OCI-LY1 (cell line): Measurements from ENCODE around the gene MDM1.

Source experiments
- H2AFZ ChIP-seq: fragments of 200-600 bp; sonication (generic), shearing (Covaris generic); 2 replicates; pipeline ENCODE4 v1.6.0; 2014; ENCODE audit warnings: antibody characterized with exemption, mild to moderate bottlenecking, low read length
- H3F3A ChIP-seq: fragments of 200-600 bp; sonication (generic), shearing (Covaris generic); 2 replicates; pipeline ENCODE4 v1.6.0; 2014; ENCODE audit warnings: mild to moderate bottlenecking, antibody characterized with exemption, low read length, moderate library complexity; ENCODE audit not compliant: insufficient read depth
- H3K27ac ChIP-seq: fragments of 200-600 bp; sonication (generic); 2 replicates; pipeline ENCODE4 v1.5.1; 2014; ENCODE audit warnings: low read length, mixed run types, mild to moderate bottlenecking, low read depth; ENCODE audit not compliant: poor library complexity, severe bottlenecking
- H3K27me3 ChIP-seq: fragments of 200-600 bp; sonication (generic); 2 replicates; pipeline ENCODE4 v1.6.0; 2014; ENCODE audit warnings: antibody characterized with exemption, mild to moderate bottlenecking, low read length, moderate library complexity; ENCODE audit not compliant: insufficient read depth
- H3K36me3 ChIP-seq: fragments of 200-600 bp; sonication (generic); 2 replicates; pipeline ENCODE4 v1.6.1; 2014; ENCODE audit warnings: mild to moderate bottlenecking, antibody characterized with exemption, low read length, moderate library complexity, mixed read lengths; ENCODE audit not compliant: insufficient read depth
- H3K4me1 ChIP-seq: fragments of 200-600 bp; sonication (generic); 2 replicates; pipeline ENCODE4 v1.5.1; 2014; ENCODE audit warnings: mild to moderate bottlenecking, low read length, moderate library complexity; ENCODE audit not compliant: insufficient read depth, severe bottlenecking
- H3K4me2 ChIP-seq: fragments of 200-600 bp; sonication (generic), shearing (Covaris generic); 2 replicates; pipeline ENCODE4 v1.6.1; 2014; ENCODE audit warnings: low read length
- H3K4me3 ChIP-seq: fragments of 200-600 bp; sonication (generic); 2 replicates; pipeline ENCODE4 v1.5.1; 2014; ENCODE audit warnings: low read length, low read depth, mild to moderate bottlenecking, mixed read lengths; ENCODE audit not compliant: poor library complexity, severe bottlenecking
- H3K79me2 ChIP-seq: fragments of 200-600 bp; shearing (Covaris generic); 2 replicates; pipeline ENCODE4 v1.6.1; 2016; ENCODE audit warnings: mixed run types, low read length, mixed read lengths; ENCODE audit not compliant: insufficient read depth
- H3K9ac ChIP-seq: fragments of 200-600 bp; sonication (generic), shearing (Covaris generic); 2 replicates; pipeline ENCODE4 v1.6.1; 2014; ENCODE audit warnings: mild to moderate bottlenecking, low read length, mixed read lengths
- H3K9me2 ChIP-seq: fragments of 200-600 bp; sonication (generic), shearing (Covaris generic); 2 replicates; pipeline ENCODE4 v1.6.1; 2014; ENCODE audit warnings: low read depth, mild to moderate bottlenecking, low read length, mixed read lengths
- H3K9me3 ChIP-seq: fragments of 200-600 bp; shearing (Covaris generic); 2 replicates; pipeline ENCODE4 v1.6.1; 2014; ENCODE audit warnings: low read length, mixed read lengths
- H4K20me1 ChIP-seq: fragments of 200-600 bp; sonication (generic), shearing (Covaris generic); 2 replicates; pipeline ENCODE4 v1.6.0; 2016; ENCODE audit warnings: mild to moderate bottlenecking, low read length; ENCODE audit not compliant: insufficient read depth
- CTCF ChIP-seq: fragments of 200-600 bp; sonication (generic), shearing (Covaris generic); IDR thresholded peaks from 2 replicates; pipeline ENCODE4 v1.5.1; 2017; ENCODE audit warnings: mild to moderate bottlenecking, antibody characterized with exemption, low read length, moderate library complexity, mixed read lengths
- EZH2 ChIP-seq: fragments of 200-600 bp; sonication (generic), shearing (Covaris generic); IDR thresholded peaks from 2 replicates; pipeline ENCODE4 v1.8.0; 2017; ENCODE audit warnings: borderline replicate concordance, mixed run types, mild to moderate bottlenecking, antibody characterized with exemption, low read length, moderate library complexity, mixed read lengths

Gene MDM1

GRCh38 chr12:68292151-68292943 lies 39.8 kb downstream of the MDM1 start:
- Histone ChIP-seq H3K9me2 (no peaks in the 10 kb centered on the region), H3K9ac (no peak overlapping the region), H3K36me3 (peaks cover 10% of the 10 kb centered on the region; the same call in 1 of the 2 replicates), H3F3A (no peaks in the 10 kb centered on the region; the same call in 1 of the 2 replicates), H3K79me2 (no peaks in the 10 kb centered on the region), H4K20me1 (no peaks in the 10 kb centered on the region), H3K4me2 (no peak overlapping the region), H3K4me1 (no peaks in the 10 kb centered on the region), H3K9me3 (no peaks in the 10 kb centered on the region), H3K4me3 (no peak overlapping the region), H3K27me3 (no peaks in the 10 kb centered on the region), H3K27ac (no peak overlapping the region), H2AFZ (no peak overlapping the region)
- TF ChIP-seq EZH2 (no peak), CTCF (no peak)

GRCh38 chr12:68291396-68292036 lies 40.6 kb downstream of the MDM1 start:
- Histone ChIP-seq H3K27ac (no peak overlapping the region), H3K9ac (no peak overlapping the region), H3K79me2 (no peaks in the 10 kb centered on the region), H3F3A (no peaks in the 10 kb centered on the region; the same call in 1 of the 2 replicates), H3K9me3 (no peaks in the 10 kb centered on the region), H3K4me1 (no peaks in the 10 kb centered on the region), H3K36me3 (peaks cover 7% of the 10 kb centered on the region; the same call in 1 of the 2 replicates), H3K9me2 (no peaks in the 10 kb centered on the region), H2AFZ (no peak overlapping the region), H3K27me3 (no peaks in the 10 kb centered on the region), H4K20me1 (no peaks in the 10 kb centered on the region), H3K4me3 (no peak overlapping the region), H3K4me2 (no peak overlapping the region)
- TF ChIP-seq EZH2 (no peak), CTCF (no peak)

- TF ChIP-seq CTCF (no peak), EZH2 (no peak)
- Histone ChIP-seq H3K9me2 (no peaks in the 10 kb centered on the region), H3K27ac (no peak overlapping the region), H3K36me3 (no peaks in the 10 kb centered on the region), H3K9me3 (no peaks in the 10 kb centered on the region), H3K4me3 (no peak overlapping the region), H3F3A (no peaks in the 10 kb centered on the region; the same call in 1 of the 2 replicates), H3K4me2 (no peak overlapping the region), H3K79me2 (no peaks in the 10 kb centered on the region), H3K27me3 (no peaks in the 10 kb centered on the region), H2AFZ (no peak overlapping the region), H3K4me1 (no peaks in the 10 kb centered on the region), H4K20me1 (no peaks in the 10 kb centered on the region), H3K9ac (no peak overlapping the region)
These were observed 42.0 kb downstream of the MDM1 start for GRCh38 chr12:68290126-68290525.
